Fibroblast of lung (primary cell): ENCODE data around the gene FPR1. TPM values are rescaled to one million over a fixed set of nuclear protein-coding genes. Genes with fewer than 3 reads are reported as not detected.

ENCODE experiments used
- DNase-seq, 2 donors: peaks; one replicate each; pipeline versions ENCODE4 v3.0.0 to v3.0.0-alpha.2; 2010; ENCODE audit warnings: low read depth in 2 of 2
- H2AFZ ChIP-seq: 2 replicates; pipeline ENCODE4 v1.5.1; 2012; ENCODE audit warnings: low read length, control low read depth, inconsistent platforms
- H3K27ac ChIP-seq: 2 replicates; pipeline ENCODE4 v1.5.1; 2011; ENCODE audit warnings: low read length, control low read depth; ENCODE audit not compliant: insufficient read depth
- H3K27me3 ChIP-seq: 2 replicates; pipeline ENCODE4 v1.5.1; 2011; ENCODE audit warnings: mild to moderate bottlenecking, low read length; ENCODE audit not compliant: control insufficient read depth, insufficient read depth
- H3K36me3 ChIP-seq: 2 replicates; pipeline ENCODE4 v1.5.1; 2011; ENCODE audit warnings: low read length; ENCODE audit not compliant: control insufficient read depth, insufficient read depth
- H3K4me1 ChIP-seq: 2 replicates; pipeline ENCODE4 v1.5.1; 2011; ENCODE audit warnings: low read length; ENCODE audit not compliant: control insufficient read depth, insufficient read depth; ENCODE audit errors: extremely low read depth
- H3K4me2 ChIP-seq: 2 replicates; pipeline ENCODE4 v1.5.1; 2011; ENCODE audit warnings: low read length, control low read depth; ENCODE audit not compliant: insufficient read depth; ENCODE audit errors: extremely low read depth
- H3K4me3 ChIP-seq, 4 experiments: fragments of 200-600 bp in 1 of 4; sonication (generic) in 1 of 4; replicated peaks in 1 of 4; 2 replicates each; pipeline ENCODE4 v1.5.1; 2011 to 2016; ENCODE audit warnings: low read length in 4 of 4, low read depth in 3 of 4, mild to moderate bottlenecking in 3 of 4, control low read depth in 2 of 4, inconsistent platforms in 1 of 4, mixed read lengths in 1 of 4; ENCODE audit not compliant: insufficient read depth in 1 of 4; ENCODE audit errors: control extremely low read depth in 1 of 4
- H3K79me2 ChIP-seq: 2 replicates; pipeline ENCODE4 v1.5.1; 2012; ENCODE audit warnings: mild to moderate bottlenecking, low read length, inconsistent platforms; ENCODE audit not compliant: control insufficient read depth, insufficient read depth
- H3K9ac ChIP-seq: 2 replicates; pipeline ENCODE4 v1.5.1; 2011; ENCODE audit warnings: mild to moderate bottlenecking, low read length, control low read depth; ENCODE audit not compliant: insufficient read depth
- H3K9me3 ChIP-seq: 2 replicates; pipeline ENCODE4 v1.5.1; 2012; ENCODE audit warnings: low read depth, low read length; ENCODE audit not compliant: control insufficient read depth, insufficient read depth
- H4K20me1 ChIP-seq: 2 replicates; pipeline ENCODE4 v1.5.1; 2011; ENCODE audit warnings: low read length; ENCODE audit not compliant: control insufficient read depth, insufficient read depth; ENCODE audit errors: extremely low read depth
- CTCF ChIP-seq, 2 donors: IDR thresholded peaks in 1 of 2; conservative IDR thresholded peaks in 1 of 2; 1 replicate in 1 of 2; 2 replicates in 1 of 2; pipeline ENCODE4 v1.5.1; 2011 to 2012; ENCODE audit warnings: low read length in 2 of 2, control low read depth in 1 of 2, inconsistent platforms in 1 of 2, low read depth in 1 of 2, mild to moderate bottlenecking in 1 of 2
- EZH2 ChIP-seq: IDR thresholded peaks from 2 replicates; pipeline ENCODE4 v1.5.1; 2012; ENCODE audit warnings: low read length, control low read depth, mild to moderate bottlenecking; ENCODE audit errors: missing control alignments
- polyA plus RNA-seq, 2 donors: library from polyadenylated mRNA; depleted of rRNA in 1 of 2; stranded (reverse) in 1 of 2; unstranded in 1 of 2; fragments of >200 nt; gene quantifications; 2 replicates each; pipeline ENCODE4 v1.2.1, GENCODE V29; 2011 to 2012; ENCODE audit warnings: missing spikeins in 1 of 2
- total RNA-seq: library from RNA; depleted of rRNA; stranded (reverse); fragments of >200 nt; gene quantifications from 2 replicates; pipeline ENCODE4 v1.2.1, GENCODE V29; 2014

The FPR1 gene
- total and polyA plus RNA-seq, 2 donors (not counting 1 experiment from before 2014, with no cell fraction given) = 0.14 TPM; not detected in 1

GRCh38 chr19:51708811-51709210, 42.9 kb downstream of the FPR1 start:
- Histone ChIP-seq H4K20me1 (no peaks in the 10 kb centered on the region), H3K4me3 (no peak overlapping the region), H3K9me3 (no peaks in the 10 kb centered on the region), H3K27me3 (no peaks in the 10 kb centered on the region), H3K4me1 (peaks cover 3% of the 10 kb centered on the region), H3K27ac (no peak overlapping the region), H3K36me3 (peaks cover 5% of the 10 kb centered on the region), H3K9ac (no peak overlapping the region), H2AFZ (no peak overlapping the region), H3K79me2 (no peaks in the 10 kb centered on the region), H3K4me2 (no peak overlapping the region)
- TF ChIP-seq EZH2 = no peak
- TF ChIP-seq CTCF (conservative IDR thresholded peaks at IDR 0.05 in 1 of 2, IDR thresholded peaks at IDR 0.05 in 1 of 2; ENCODE audit: low read depth in 1 of 2, low read length in 2 of 2) = no peak
- DNase-seq = no peak

GRCh38 chr19:51706885-51707284, 44.8 kb downstream of the FPR1 start:
- no peaks in the 10 kb centered on the region for H3K9me3 ChIP-seq
- no peaks in the 10 kb centered on the region for H4K20me1 ChIP-seq

GRCh38 chr19:51706296-51706695, 45.4 kb downstream of the FPR1 start:
- Histone ChIP-seq H3K27ac (no peak overlapping the region), H3K79me2 (no peaks in the 10 kb centered on the region), H4K20me1 (no peaks in the 10 kb centered on the region), H3K27me3 (no peaks in the 10 kb centered on the region), H3K36me3 (peaks cover 19% of the 10 kb centered on the region), H3K9ac (no peak overlapping the region), H2AFZ (no peak overlapping the region), H3K9me3 (no peaks in the 10 kb centered on the region), H3K4me2 (no peak overlapping the region), H3K4me1 (peaks cover 3% of the 10 kb centered on the region), H3K4me3 (no peak overlapping the region)
- DNase-seq = no peak
- TF ChIP-seq EZH2 (no peak), CTCF (conservative IDR thresholded peaks at IDR 0.05 in 1 of 2, IDR thresholded peaks at IDR 0.05 in 1 of 2; ENCODE audit: low read depth in 1 of 2, low read length in 2 of 2) (no peak)

More at GRCh38 chr19:51706885-51707284, 44.8 kb downstream of the FPR1 start:
- no peak overlapping the region for H3K27ac ChIP-seq
- peaks cover 15% of the 10 kb centered on the region for H3K36me3 ChIP-seq
- H3K9ac ChIP-seq = no peak overlapping the region
- TF ChIP-seq CTCF (conservative IDR thresholded peaks at IDR 0.05 in 1 of 2, IDR thresholded peaks at IDR 0.05 in 1 of 2; ENCODE audit: low read depth in 1 of 2, low read length in 2 of 2) (no peak), EZH2 (no peak)
- H2AFZ ChIP-seq = no peak overlapping the region
- no peaks in the 10 kb centered on the region for H3K27me3 ChIP-seq
- H3K4me3 ChIP-seq = no peak overlapping the region
- peaks cover 3% of the 10 kb centered on the region for H3K4me1 ChIP-seq
- no peaks in the 10 kb centered on the region for H3K79me2 ChIP-seq
- no peak overlapping the region for H3K4me2 ChIP-seq
- DNase-seq = no peak
